ENCODE measurements around the gene RAB12.

RAB12 gene

GRCh38 chr18:8681196-8681595, 72.0 kb downstream of the RAB12 start:
- no peak for DNase-seq (ENCODE audit: low read depth in 4 of 4, low spot score in 1 of 4)

DNA sequence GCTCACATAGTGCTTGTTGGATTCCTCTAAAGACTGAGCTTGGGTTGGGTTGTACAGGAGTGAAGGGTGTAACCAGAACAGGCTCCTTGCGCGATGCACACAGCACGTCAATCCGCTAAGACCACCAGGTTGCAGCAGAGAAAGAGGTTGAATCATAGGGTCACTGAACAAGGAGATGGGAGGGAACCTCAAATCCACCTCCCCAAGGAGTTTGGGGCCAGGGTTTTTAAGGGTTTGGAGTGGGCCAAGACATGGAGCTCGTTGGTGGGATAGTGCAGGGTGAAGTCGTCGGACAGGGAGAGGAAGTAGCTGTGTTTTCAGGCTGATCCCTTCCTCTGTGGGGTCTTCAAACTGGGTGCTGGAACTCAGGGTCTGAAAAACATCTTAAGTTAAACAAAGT, 75.3 kb downstream of the RAB12 start:
- no peak for DNase-seq (ENCODE audit: low read depth in 4 of 4, low spot score in 1 of 4)

- DNase-seq (ENCODE audit: low read depth in 4 of 4, low spot score in 1 of 4), result no peak
These were observed 76.1 kb downstream of the RAB12 start for GRCh38 chr18:8685141-8685913.

- DNase-seq (ENCODE audit: low read depth in 4 of 4, low spot score in 1 of 4), result no peak
These were observed 76.6 kb downstream of the RAB12 start for GRCh38 chr18:8685914-8686216.

GRCh38 chr18:8686611-8687010, 77.4 kb downstream of the RAB12 start:
- no peak for DNase-seq (ENCODE audit: low read depth in 4 of 4, low spot score in 1 of 4)

- no peak for DNase-seq (ENCODE audit: low read depth in 4 of 4, low spot score in 1 of 4)
These were observed 79.1 kb downstream of the RAB12 start for GRCh38 chr18:8688216-8688800.

- DNase-seq (ENCODE audit: low read depth in 4 of 4, low spot score in 1 of 4), result no peak
These were observed 79.6 kb downstream of the RAB12 start for GRCh38 chr18:8688816-8689215.
